Stimulated activated CD4-positive, alpha-beta T cell treated with anti-CD3 and anti-CD28 coated beads, TNF-alpha, amount 100 ng/mL, for 24 hours (primary cell): ENCODE measurements around the gene BCAS3.

Experiments used
- DNase-seq, 3 experiments: peaks; one replicate each; pipeline ENCODE4 v3.0.0-alpha.2; 2020; ENCODE audit warnings: low read depth in 3 of 3

The BCAS3 gene

DNA sequence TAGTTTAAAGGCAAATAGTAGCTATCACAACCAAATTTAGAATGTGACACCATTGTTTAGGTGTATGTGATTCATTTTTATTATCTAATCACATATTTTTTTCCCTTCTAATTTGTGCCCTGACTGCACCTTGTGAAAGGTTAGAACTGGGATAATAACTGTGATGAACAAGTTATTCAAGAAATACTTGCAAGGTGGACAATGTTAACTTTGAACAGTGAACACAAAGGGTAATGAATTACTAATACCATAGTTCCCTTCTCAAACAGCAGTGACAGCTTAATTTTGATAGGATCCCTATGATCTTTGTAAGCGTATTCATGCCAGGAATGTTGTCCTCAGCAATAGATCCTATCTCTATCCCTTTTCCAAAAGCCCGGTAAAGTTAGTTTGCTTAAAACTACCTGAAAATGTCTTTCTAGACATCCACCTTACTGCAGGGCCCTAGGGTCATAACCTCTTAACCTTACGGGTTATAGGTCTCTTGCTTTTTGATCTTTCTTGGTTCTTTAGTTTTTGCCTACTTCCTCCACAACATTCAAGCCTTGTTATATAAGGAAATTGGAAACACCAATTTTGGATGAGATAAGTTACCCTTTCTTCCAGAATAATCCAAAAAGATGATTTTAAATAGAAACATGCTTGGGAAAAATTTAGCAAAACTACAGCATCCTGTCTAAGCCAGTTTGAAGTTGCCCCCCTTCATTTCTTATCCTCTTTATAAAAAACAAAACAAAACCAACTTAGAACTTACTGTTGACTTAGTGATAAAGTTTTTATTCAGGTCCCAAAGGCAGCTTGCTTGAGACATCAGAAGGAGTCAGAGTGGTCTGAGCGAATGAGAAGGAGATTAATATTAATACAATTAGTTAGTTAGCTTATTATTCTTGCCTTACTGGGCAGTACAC lies 522.0 kb downstream of the BCAS3 start:
- DNase-seq, result no peak

DNA sequence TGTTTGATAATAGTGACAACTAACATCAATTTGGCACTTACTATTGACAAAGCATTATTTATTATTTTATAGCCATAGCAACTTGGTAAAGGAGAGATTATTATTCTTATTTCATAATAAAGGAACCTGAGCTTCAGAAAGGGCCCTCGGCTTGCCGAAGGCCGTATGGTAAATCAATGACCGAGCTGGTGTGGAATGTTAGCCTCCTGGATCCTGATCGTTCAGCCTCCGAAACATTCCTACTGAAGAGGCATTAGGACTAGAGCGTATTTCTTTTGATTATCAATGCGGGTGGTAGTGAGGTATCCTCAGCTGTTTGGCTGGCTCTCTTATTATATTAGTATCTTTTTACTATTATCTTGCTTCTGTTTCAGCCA lies 522.7 kb downstream of the BCAS3 start:
- no peak for DNase-seq

DNA sequence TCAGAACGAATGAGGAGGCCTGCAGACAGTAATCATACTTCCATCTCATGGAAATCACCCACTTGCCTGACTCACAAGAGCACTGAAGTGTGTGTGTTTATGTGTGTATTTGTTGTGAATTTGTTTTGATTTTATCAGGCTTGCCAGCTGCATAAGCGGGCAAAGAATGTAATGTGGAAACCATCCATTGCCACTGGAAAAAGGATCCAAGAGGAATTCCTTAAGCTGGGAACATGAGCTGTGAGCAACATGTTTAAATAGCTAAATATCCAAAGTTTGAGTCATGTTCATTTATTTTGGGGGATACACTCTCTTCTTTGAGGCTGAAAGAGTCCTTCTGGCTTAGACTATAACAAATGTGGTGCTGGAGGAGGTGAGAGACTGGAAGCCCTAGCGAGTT lies 523.6 kb downstream of the BCAS3 start:
- DNase-seq, result no peak

DNA sequence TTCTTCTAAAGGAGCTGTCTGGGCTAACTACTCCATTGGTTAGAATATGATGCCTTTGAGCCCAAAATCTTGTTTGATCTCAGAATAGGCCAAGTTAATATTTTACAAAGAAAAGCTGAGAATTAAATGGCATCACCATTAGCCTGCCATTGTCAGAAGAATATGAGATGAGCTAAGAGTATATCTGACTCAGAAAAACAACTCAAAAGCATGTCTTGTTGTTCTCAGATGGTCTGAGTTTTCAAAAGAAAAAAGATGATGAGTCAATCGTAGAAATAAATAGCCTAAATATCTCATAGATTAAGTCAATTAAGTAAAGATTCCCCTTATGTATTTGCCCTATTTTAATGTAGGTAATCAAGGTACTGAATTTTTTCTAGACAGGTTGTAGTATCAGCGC lies 524.9 kb downstream of the BCAS3 start:
- DNase-seq, result no peak

DNA sequence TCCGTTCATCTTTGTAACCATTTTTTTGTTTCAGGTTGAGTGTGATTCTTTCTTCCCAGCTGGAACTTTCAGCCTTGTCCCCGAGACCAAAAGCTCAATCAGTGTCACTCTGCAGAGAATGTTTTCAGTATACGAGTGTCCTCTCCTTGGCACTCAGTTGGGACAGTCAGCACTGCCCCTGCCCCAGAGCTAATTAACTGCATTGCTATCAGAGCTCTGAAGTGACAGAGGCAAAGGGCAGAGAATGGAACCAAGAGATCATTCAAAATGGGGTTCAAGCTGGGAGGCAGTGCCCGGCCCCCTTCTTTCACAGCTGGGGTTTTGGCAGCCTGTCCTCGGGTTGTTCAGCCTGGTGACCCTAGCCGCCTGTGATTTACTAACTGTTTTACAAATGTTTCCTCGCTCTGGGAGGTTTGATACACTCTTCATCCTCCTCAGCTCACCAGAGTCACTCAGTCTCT lies 526.0 kb downstream of the BCAS3 start:
- no peak for DNase-seq

DNA sequence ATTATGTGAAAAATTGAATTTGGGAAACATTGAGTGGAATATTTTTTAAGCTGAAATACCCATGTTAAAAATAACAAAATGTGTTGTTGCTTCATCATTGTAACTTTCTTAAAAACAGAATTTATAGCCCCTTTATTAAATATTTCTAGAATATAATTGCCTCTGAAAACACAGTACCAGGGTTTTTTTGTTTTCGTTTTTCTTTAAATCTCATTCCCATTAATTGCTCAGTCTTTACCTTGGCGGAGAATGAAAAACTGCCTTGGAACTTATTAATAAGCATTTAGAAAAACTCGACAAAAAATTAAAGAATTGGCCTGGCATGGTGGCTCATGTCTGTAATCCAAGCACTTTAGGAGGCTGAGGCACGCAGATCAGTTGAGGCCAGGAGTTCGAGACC lies 526.8 kb downstream of the BCAS3 start:
- no peak for DNase-seq

DNA sequence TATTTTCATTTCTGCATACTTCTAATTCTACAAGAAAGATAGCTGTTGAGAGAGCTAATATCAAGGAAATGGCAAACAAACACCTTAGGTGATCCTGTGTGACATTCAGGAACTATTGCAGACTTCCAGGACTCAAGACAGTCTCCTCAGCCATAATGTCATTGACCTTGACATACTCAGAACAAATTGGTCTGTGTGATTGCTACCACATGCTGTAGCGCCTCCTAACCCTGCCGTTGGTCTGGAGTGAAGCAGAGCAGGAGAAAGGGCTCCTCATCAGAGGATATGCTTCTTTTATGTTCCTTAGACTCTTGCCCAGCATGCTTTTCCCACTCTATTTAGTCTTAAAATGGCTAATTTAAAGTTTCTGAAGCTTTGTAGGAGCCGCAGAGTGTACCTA lies 527.8 kb downstream of the BCAS3 start:
- DNase-seq, result no peak

DNA sequence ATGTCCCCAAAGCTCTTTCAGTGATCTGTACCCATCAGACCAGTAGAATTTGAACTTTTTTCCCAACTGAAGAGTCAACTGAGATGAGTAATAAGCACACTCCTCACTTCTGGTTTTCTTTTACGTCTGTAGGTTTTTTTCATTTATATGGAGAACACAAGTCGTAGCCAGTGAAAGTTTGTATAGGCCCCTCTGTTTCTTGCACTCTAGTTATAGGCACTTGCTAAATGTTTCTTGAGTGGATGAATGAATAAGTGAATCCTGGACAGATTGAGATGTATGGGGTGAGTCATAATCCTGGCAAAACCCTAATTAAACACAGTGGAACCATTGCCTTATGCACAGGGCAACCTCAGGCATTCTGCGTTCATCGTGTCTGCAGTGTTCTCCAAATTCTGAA lies 528.3 kb downstream of the BCAS3 start:
- no peak for DNase-seq

DNA sequence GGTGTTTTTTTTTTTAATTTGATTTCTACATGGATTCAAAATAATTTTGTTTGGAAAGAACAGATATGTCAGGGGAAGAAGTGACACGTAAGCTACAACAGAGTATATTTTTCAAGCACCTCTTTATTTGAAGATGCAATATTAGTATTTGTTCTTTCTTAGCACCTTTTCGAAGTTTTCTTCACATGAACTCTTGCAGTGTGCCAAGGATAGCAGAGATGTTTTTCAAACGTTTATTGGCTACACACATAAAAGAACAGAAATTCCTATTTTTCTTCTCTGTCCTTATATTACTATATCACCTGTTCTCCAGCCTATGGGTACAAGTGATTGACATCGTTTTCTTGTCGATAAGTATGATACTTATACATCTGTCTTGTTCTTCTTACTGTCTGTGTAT lies 529.3 kb downstream of the BCAS3 start:
- DNase-seq, result no peak

DNA sequence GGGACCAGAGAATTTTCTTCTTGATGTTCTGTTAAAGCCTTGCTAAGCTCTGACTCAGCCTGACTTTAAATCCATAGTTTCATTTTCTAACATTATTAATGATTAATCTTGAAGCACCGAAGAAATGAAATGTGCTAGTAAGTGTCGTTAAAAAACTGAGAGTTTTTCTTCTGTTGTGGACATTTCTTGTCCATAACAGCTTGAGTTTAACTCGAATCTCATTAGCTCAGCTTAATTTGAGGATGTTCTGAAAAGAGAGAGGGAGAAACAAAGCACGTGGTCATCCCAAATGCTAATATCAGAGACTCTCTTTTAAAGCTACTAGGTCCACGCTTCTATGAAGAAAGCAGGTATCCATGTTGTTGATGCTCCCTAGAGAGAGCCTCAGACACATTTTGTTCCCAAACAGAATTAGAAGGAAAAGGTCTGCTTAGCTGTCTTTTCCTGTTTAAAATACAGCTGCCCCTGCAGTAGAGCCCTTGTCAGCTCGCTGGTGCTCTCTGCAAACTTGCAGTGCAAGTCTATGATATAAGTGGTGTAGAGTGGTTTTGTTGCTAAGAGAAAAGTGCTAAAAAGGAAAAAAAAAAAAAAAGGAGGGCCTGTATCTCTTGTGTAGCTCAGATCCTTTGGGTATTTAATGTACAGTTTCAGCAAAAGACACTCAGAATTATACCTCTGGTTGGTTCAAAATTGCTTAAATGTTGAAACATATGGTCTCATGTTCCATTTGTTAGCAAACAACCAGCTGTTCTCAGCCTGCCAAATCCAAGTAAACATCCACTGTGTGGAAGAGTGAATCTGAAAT lies 530.9 kb downstream of the BCAS3 start:
- no peak for DNase-seq

DNA sequence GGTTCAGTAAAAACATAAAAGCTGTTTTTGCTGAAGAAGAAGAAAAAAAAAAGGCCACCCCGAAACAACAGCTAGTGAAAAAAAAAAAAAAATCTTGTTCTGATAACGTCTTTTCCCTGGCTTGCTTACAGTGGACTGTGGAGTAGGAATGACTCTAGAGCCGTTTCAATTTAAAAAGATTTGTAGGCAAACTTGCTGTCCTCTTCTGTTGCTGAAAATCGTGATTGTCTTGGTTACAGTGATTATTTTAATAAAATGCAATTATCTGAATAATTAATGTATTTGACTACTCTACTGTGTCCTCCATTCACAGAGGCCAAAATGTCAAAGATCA lies 531.4 kb downstream of the BCAS3 start:
- DNase-seq, result no peak

DNA sequence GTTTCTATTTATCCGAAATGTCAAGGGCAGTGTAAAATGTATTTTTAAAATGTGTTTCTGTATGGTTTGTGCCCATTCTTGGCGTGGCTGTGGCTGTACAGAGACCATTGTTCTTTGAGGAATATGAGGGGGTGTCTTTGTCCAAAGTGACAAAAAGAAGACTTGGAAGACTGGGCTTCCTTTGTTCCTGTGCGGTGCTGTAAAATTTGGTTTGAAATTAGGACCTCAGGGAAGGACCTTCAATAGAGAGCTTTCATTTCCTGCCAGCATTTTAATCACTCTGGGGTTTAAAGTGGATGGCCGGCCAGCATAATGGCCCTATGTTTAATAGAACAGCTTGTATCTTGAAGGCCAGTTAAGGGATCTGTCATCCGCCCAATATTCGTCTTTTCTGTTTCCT lies 531.9 kb downstream of the BCAS3 start:
- no peak for DNase-seq

DNA sequence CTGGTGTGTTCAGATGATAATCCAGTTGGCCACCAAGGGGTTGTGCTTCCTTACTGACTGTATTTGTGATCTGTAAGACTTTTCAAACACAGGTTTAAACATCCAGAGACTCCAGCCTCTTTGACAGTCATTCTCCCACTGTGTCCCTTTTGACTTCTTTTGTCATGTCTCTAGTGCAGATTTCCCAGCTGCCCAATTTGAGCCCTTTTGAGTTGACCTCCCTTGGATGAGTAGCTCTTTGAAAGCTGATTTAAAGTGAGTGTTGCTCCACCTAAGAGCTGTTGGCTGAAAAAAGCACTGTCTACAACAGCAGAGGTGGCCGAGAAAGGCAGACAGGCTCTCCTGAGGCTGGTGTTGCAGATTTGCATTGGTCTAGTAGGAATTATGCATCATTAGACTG lies 533.6 kb downstream of the BCAS3 start:
- DNase-seq, result no peak

DNA sequence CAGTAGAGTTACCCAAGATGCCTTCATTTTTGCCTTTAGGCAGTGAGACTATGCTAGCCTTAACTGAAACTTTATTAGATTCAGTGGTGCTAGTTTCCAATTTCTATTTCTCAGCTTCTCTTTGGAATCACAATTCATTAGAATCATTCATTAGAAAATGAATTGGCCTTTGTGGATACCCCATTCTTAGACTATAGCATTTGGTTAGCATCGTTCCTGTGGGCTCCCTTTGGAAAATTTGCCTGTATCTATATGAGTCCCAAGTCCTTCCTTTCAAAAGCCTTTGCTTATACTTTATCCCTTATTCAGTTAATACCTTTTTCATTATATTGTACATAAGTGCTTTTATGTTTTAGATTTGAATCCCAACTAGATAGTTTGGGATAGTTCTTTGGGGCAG lies 535.0 kb downstream of the BCAS3 start:
- DNase-seq, result no peak

DNA sequence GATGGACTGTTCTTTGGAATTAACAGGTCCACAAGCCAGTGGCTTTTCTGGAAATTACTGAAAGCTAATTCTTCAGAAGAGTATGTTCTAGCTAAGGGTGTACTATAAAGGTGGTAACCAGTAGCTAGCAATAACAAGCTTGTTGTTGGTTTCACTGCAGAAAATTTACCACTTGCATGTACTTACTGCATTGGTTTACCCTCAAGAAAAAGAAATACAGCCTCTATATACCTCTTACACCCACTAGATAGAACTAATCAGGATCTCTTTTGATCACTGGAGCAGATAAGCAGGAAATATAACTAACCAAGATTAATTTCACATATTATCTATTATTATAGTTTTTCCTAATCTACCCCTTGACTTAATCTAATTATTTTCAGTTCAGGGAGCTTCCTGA lies 537.1 kb downstream of the BCAS3 start:
- no peak for DNase-seq

DNA sequence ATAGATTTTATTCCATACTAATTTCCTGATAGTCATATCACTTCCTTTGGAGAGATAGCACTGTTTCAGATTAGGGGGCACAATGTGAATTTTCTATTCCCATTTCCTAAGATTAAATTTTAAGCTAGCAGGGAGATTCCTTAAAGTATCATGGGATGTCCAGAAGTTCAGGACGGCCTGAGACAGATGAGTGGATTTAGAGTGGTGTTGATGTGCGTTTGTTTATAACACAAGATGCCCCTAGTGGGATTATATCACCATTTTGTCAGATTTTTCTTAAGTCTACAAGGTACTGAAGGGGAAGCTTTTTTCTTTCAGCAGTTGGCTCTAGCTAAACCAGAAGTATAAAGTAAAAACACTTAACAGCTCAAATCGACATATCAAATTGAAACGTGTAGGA lies 538.4 kb downstream of the BCAS3 start:
- DNase-seq, result no peak

DNA sequence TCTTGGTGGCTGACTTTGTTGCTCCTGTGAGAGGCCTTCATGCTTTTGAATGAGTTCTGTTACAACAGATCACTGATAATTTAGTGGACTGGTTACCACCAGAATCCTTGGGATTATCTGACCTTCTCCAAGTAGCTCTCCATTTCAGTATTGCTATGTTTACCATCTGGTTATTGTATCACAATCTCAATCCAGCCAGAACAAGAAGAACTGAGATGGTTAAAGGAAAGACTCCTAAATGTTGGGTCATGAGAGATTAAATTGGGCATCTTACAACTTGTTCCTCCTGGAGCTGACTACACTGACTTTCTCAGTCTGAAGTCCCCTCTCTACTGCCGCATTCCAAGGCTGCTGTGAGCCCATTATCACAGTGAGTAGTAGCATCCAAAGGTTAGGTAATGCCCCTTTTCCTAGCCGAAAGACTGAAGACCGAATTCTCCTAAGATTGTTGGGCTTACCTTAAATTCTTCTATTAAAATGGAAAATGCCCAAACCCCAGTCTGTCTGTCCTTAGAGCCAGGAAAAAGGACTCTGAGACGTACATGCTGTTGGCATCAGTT lies 540.3 kb downstream of the BCAS3 start:
- DNase-seq, result no peak

DNA sequence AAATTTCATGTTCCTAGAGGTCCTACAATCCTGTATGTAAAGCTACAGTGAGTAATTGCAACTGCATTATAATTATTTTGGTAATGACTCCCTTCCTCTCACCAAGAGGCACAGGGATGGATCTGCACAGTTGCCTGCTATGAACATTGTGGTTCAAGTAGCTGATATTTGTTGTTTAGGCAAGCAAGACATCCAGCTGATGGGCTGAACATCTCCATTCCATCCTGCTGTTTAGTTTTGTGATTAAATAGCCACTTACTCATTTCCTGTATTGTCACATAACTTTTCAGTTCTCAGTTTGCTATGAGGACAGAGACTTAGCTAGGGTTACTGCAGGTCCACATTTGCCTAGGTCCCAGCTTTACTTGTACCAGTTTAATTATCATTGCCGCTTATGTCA lies 540.8 kb downstream of the BCAS3 start:
- DNase-seq, result no peak

DNA sequence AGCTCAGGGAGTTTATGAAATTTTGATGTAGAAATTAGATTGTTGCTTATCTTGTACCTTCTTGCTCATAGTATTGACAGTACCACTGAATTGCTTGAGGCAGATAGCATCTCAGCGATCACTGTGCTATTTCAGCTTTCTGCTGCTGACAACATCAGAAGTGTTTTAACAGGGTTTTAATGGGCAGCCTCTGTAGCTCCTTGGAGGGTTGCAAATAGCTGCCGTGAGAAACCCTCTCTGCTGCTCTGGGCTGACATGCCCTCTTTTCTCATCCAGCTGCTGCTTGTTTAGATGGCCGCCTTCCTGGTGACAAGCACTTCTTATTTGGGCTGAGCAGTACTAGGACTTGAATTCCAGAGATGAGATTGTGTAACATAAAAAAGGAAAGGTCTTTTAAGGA lies 541.8 kb downstream of the BCAS3 start:
- DNase-seq, result no peak

DNA sequence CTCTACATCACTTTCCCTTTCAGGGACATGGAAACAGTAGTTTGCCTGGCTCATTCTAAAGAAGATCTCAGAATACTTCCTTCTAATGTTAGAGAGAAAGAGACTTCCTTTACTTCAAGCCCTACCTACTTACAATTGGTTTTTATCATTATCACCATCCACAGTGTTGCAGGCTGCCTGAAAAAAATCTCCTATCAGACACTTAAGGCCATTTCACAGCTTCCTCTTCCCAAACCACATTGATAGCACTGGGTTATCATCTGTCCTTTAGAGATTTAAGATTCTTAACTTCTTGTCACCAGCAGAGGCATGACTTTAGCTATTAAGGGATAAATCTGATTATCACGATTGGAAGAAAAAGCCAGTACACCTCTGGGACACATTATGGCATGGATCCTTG lies 543.5 kb downstream of the BCAS3 start:
- DNase-seq, result no peak

DNA sequence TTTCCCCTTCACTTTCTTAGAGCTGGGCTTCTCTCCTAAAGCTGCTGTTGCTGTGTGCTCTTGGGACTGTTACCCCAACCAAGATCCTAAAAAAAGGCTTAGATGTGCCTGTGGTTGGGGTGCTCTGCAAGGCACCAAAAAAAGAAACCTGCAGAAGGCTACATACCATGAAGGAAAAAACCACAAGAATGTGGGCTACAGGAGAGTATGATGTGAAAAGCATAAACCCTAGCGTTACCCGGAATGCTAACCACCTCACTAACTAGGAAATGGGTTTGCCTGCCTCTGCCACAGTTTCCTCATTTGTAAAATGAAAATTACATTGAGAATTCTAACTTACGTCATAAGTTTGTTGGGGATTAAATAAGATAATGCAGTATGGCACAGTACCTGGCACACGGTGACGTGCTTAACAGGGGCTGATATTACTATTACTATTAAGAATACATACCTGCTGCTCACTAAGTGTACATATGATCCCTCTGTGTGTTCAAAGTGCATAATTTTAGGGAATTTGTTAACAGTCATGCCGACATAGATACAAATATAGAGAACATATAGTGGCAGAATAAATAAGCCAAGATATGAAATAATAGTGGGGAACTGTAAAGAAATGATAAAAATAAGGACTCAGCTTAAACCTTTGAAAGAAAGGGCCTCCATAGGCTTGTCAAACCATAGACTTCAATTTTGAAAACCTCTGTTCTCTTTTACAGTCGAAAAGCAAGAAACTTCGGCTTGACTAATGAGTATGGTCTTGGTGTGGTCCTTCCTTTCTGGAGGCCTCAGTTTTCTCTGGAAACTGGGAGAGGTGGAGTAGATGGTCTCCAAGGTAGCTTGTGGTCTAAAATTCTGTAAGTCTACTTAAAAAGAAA lies 544.2 kb downstream of the BCAS3 start:
- peak in 1 of 3 experiments; percentile 3 for DNase-seq

DNA sequence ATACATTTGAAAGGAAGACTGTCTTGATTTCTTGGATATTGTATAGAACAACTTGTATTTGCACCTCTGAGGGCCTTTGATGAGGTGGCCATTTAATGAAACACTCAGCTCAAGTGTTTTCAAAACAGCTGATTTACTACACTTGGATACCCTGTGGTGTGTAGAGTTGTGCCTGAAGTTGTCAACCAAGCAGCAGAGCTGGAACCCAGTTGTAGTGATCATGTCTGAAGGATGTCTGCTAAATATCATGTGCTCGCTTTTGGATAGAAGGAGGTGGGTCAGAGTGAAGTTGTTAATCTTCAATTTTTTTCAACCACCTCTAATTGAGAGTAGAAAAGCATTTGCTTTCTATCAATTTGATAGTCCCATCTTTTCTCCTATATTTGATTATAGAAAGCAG lies 546.1 kb downstream of the BCAS3 start:
- no peak for DNase-seq
